ENCODE measurements around the gene BCKDHA.

The BCKDHA gene

GRCh38 chr19:41356984-41357739, 40.5 kb upstream of the BCKDHA start:
- no CpG with 5 or more reads among the region's 11 CpGs for WGBS (ENCODE audit: extremely low coverage, insufficient coverage, low lambda C conversion rate)
- no peak overlapping the region for H3K4ac ChIP-seq (ENCODE audit: low read depth, low read length)
- no peak overlapping the region for H3K4me3 ChIP-seq (ENCODE audit: low read length)
- no peak overlapping the region for H2BK120ac ChIP-seq (ENCODE audit: low read depth, low read length)
- H3K27me3 ChIP-seq (ENCODE audit: insufficient read depth, low read length, poor library complexity) = no peaks in the 10 kb centered on the region
- H3K23ac ChIP-seq (ENCODE audit: low read length) = no peak overlapping the region
- no peak overlapping the region for H3K27ac ChIP-seq (ENCODE audit: low read depth, low read length)
- no peak overlapping the region for H3K9ac ChIP-seq (ENCODE audit: low read length)
- DNase-seq = no peak
- H2AK5ac ChIP-seq (ENCODE audit: low read length) = no peak overlapping the region
- no peak overlapping the region for H3K4me2 ChIP-seq (ENCODE audit: low read length)
- no peak overlapping the region for H2BK15ac ChIP-seq (replicated peaks; ENCODE audit: low read depth)
- peak overlapping the region; percentile 30 for H3K56ac ChIP-seq (ENCODE audit: low read length)
- peaks cover 4% of the 10 kb centered on the region for H3K79me1 ChIP-seq (ENCODE audit: low read length)
- H4K8ac ChIP-seq (ENCODE audit: low read depth, low read length) = no peak overlapping the region
- no peak overlapping the region for H4K5ac ChIP-seq (ENCODE audit: low read length)
- H2BK5ac ChIP-seq (ENCODE audit: low read length) = no peak overlapping the region
- peaks cover 11% of the 10 kb centered on the region for H3K79me2 ChIP-seq (ENCODE audit: control insufficient read depth, insufficient read depth, low read length)
- H3K4me1 ChIP-seq (ENCODE audit: control insufficient read depth, low read depth, low read length) = no peaks in the 10 kb centered on the region
- H3K36me3 ChIP-seq (ENCODE audit: control insufficient read depth, insufficient read depth, low read length) = no peaks in the 10 kb centered on the region
- H3K18ac ChIP-seq (ENCODE audit: low read length) = no peak overlapping the region

GRCh38 chr19:41357746-41358145, 39.9 kb upstream of the BCKDHA start:
- Histone ChIP-seq H3K36me3 (ENCODE audit: control insufficient read depth, insufficient read depth, low read length) (no peaks in the 10 kb centered on the region), H4K5ac (ENCODE audit: low read length) (no peak overlapping the region), H3K18ac (ENCODE audit: low read length) (no peak overlapping the region), H3K79me2 (ENCODE audit: control insufficient read depth, insufficient read depth, low read length) (peaks cover 5% of the 10 kb centered on the region), H3K27ac (ENCODE audit: low read depth, low read length) (no peak overlapping the region), H2AK5ac (ENCODE audit: low read length) (no peak overlapping the region), H3K4ac (ENCODE audit: low read depth, low read length) (no peak overlapping the region), H3K27me3 (ENCODE audit: insufficient read depth, low read length, poor library complexity) (no peaks in the 10 kb centered on the region), H3K4me1 (ENCODE audit: control insufficient read depth, low read depth, low read length) (no peaks in the 10 kb centered on the region), H2BK5ac (ENCODE audit: low read length) (no peak overlapping the region), H3K56ac (ENCODE audit: low read length) (no peak overlapping the region), H2BK15ac (replicated peaks; ENCODE audit: low read depth) (no peak overlapping the region), H3K79me1 (ENCODE audit: low read length) (peaks cover 3% of the 10 kb centered on the region), H2BK120ac (ENCODE audit: low read depth, low read length) (no peak overlapping the region), H3K4me3 (ENCODE audit: low read length) (no peak overlapping the region), H4K8ac (ENCODE audit: low read depth, low read length) (no peak overlapping the region), H3K23ac (ENCODE audit: low read length) (no peak overlapping the region), H3K9ac (ENCODE audit: low read length) (no peak overlapping the region), H3K4me2 (ENCODE audit: low read length) (no peak overlapping the region)
- WGBS (ENCODE audit: extremely low coverage, insufficient coverage, low lambda C conversion rate) = no CpG with 5 or more reads among the region's 13 CpGs
- DNase-seq = no peak

- Histone ChIP-seq H2BK120ac (ENCODE audit: low read depth, low read length) (no peak overlapping the region), H3K56ac (ENCODE audit: low read length) (no peak overlapping the region), H3K27ac (ENCODE audit: low read depth, low read length) (no peak overlapping the region), H2BK5ac (ENCODE audit: low read length) (no peak overlapping the region), H3K4me2 (ENCODE audit: low read length) (no peak overlapping the region), H3K36me3 (ENCODE audit: control insufficient read depth, insufficient read depth, low read length) (no peaks in the 10 kb centered on the region), H4K5ac (ENCODE audit: low read length) (no peak overlapping the region), H3K79me2 (ENCODE audit: control insufficient read depth, insufficient read depth, low read length) (no peaks in the 10 kb centered on the region), H3K4me3 (ENCODE audit: low read length) (no peak overlapping the region), H4K8ac (ENCODE audit: low read depth, low read length) (no peak overlapping the region), H2BK15ac (replicated peaks; ENCODE audit: low read depth) (no peak overlapping the region), H3K18ac (ENCODE audit: low read length) (no peak overlapping the region), H2AK5ac (ENCODE audit: low read length) (no peak overlapping the region), H3K4ac (ENCODE audit: low read depth, low read length) (no peak overlapping the region), H3K23ac (ENCODE audit: low read length) (no peak overlapping the region), H3K9ac (ENCODE audit: low read length) (no peak overlapping the region), H3K79me1 (ENCODE audit: low read length) (peaks cover 3% of the 10 kb centered on the region), H3K27me3 (ENCODE audit: insufficient read depth, low read length, poor library complexity) (no peaks in the 10 kb centered on the region), H3K4me1 (ENCODE audit: control insufficient read depth, low read depth, low read length) (peaks cover 2% of the 10 kb centered on the region)
- no peak for DNase-seq
- WGBS (ENCODE audit: extremely low coverage, insufficient coverage, low lambda C conversion rate) = no CpG with 5 or more reads among the region's 1 CpG
Measured at GRCh38 chr19:41359741-41360140, 37.9 kb upstream of the BCKDHA start.

GRCh38 chr19:41362143-41362847, 35.3 kb upstream of the BCKDHA start:
- no peak overlapping the region for H3K4ac ChIP-seq (ENCODE audit: low read depth, low read length)
- no peak overlapping the region for H4K5ac ChIP-seq (ENCODE audit: low read length)
- H2BK15ac ChIP-seq (replicated peaks; ENCODE audit: low read depth) = no peak overlapping the region
- no peak overlapping the region for H3K4me2 ChIP-seq (ENCODE audit: low read length)
- no peak overlapping the region for H3K9ac ChIP-seq (ENCODE audit: low read length)
- H3K18ac ChIP-seq (ENCODE audit: low read length) = no peak overlapping the region
- H3K79me2 ChIP-seq (ENCODE audit: control insufficient read depth, insufficient read depth, low read length) = no peaks in the 10 kb centered on the region
- WGBS (ENCODE audit: extremely low coverage, insufficient coverage, low lambda C conversion rate) = no CpG with 5 or more reads among the region's 10 CpGs
- no peaks in the 10 kb centered on the region for H3K27me3 ChIP-seq (ENCODE audit: insufficient read depth, low read length, poor library complexity)
- H3K56ac ChIP-seq (ENCODE audit: low read length) = no peak overlapping the region
- no peak overlapping the region for H4K8ac ChIP-seq (ENCODE audit: low read depth, low read length)
- H3K4me3 ChIP-seq (ENCODE audit: low read length) = no peak overlapping the region
- no peak for DNase-seq
- no peak overlapping the region for H3K27ac ChIP-seq (ENCODE audit: low read depth, low read length)
- no peaks in the 10 kb centered on the region for H3K36me3 ChIP-seq (ENCODE audit: control insufficient read depth, insufficient read depth, low read length)
- H3K4me1 ChIP-seq (ENCODE audit: control insufficient read depth, low read depth, low read length) = peaks cover 3% of the 10 kb centered on the region
- no peak overlapping the region for H2BK120ac ChIP-seq (ENCODE audit: low read depth, low read length)
- no peak overlapping the region for H3K23ac ChIP-seq (ENCODE audit: low read length)
- H3K79me1 ChIP-seq (ENCODE audit: low read length) = peaks cover 4% of the 10 kb centered on the region
- H2AK5ac ChIP-seq (ENCODE audit: low read length) = no peak overlapping the region
- H2BK5ac ChIP-seq (ENCODE audit: low read length) = no peak overlapping the region

- Histone ChIP-seq H3K4me2 (ENCODE audit: low read length) (peak overlapping the region; percentile 70), H3K36me3 (ENCODE audit: control insufficient read depth, insufficient read depth, low read length) (no peaks in the 10 kb centered on the region), H3K27ac (ENCODE audit: low read depth, low read length) (no peak overlapping the region), H3K18ac (ENCODE audit: low read length) (no peak overlapping the region), H2BK120ac (ENCODE audit: low read depth, low read length) (no peak overlapping the region), H2AK5ac (ENCODE audit: low read length) (peak overlapping the region; percentile 95), H4K8ac (ENCODE audit: low read depth, low read length) (no peak overlapping the region), H3K79me2 (ENCODE audit: control insufficient read depth, insufficient read depth, low read length) (no peaks in the 10 kb centered on the region), H4K5ac (ENCODE audit: low read length) (no peak overlapping the region), H2BK5ac (ENCODE audit: low read length) (no peak overlapping the region), H2BK15ac (replicated peaks; ENCODE audit: low read depth) (no peak overlapping the region), H3K4ac (ENCODE audit: low read depth, low read length) (no peak overlapping the region), H3K23ac (ENCODE audit: low read length) (no peak overlapping the region), H3K27me3 (ENCODE audit: insufficient read depth, low read length, poor library complexity) (no peaks in the 10 kb centered on the region), H3K79me1 (ENCODE audit: low read length) (peaks cover 4% of the 10 kb centered on the region), H3K4me1 (ENCODE audit: control insufficient read depth, low read depth, low read length) (peaks cover 3% of the 10 kb centered on the region), H3K56ac (ENCODE audit: low read length) (peak overlapping the region; percentile 52), H3K4me3 (ENCODE audit: low read length) (peak overlapping the region; percentile 26), H3K9ac (ENCODE audit: low read length) (peak overlapping the region; percentile 59)
- DNase-seq = no peak
- no CpG with 5 or more reads among the region's 6 CpGs for WGBS (ENCODE audit: extremely low coverage, insufficient coverage, low lambda C conversion rate)
Measured at GRCh38 chr19:41363371-41363752, 34.3 kb upstream of the BCKDHA start.

All from mesendoderm (in vitro differentiated cells).